ENCODE measurements around the gene RUBCN. TPM values are rescaled to one million over a fixed set of nuclear protein-coding genes. Genes with fewer than 3 reads are reported as not detected.
"Not testable (repeated sequence)": the region's sequence is repeated elsewhere in the genome, so short reads cannot be mapped to it uniquely, and the experiment has no call there.

RUBCN gene
- polyA plus RNA-seq, 1 donor = 10.5 TPM

GRCh38 chr3:197686899-197687298 lies 49.8 kb downstream of the RUBCN start:
- DNase-seq (ENCODE audit: low read depth) = no peak

- no peak for DNase-seq (ENCODE audit: low read depth)
These were observed 51.2 kb downstream of the RUBCN start for GRCh38 chr3:197685546-197685945.

- no peak for DNase-seq (ENCODE audit: low read depth)
These were observed 53.5 kb downstream of the RUBCN start for GRCh38 chr3:197683191-197683590.

GRCh38 chr3:197682713-197683112 lies 54.0 kb downstream of the RUBCN start:
- DNase-seq (ENCODE audit: low read depth) = no peak

- DNase-seq (ENCODE audit: low read depth) = no peak
These were observed 55.7 kb downstream of the RUBCN start for GRCh38 chr3:197680955-197681521.

- DNase-seq (ENCODE audit: low read depth) = no peak
These were observed 60.8 kb downstream of the RUBCN start for GRCh38 chr3:197675951-197676350.

- no peak for DNase-seq (ENCODE audit: low read depth)
These were observed 61.2 kb downstream of the RUBCN start for GRCh38 chr3:197675563-197675860.

- DNase-seq (ENCODE audit: low read depth) = no peak
These were observed 61.8 kb downstream of the RUBCN start for GRCh38 chr3:197674741-197675562.

GRCh38 chr3:197673170-197673569 lies 63.5 kb downstream of the RUBCN start:
- no peak for DNase-seq (ENCODE audit: low read depth)

- DNase-seq (ENCODE audit: low read depth) = no peak
These were observed 66.3 kb downstream of the RUBCN start for GRCh38 chr3:197670361-197670760.

- no peak for DNase-seq (ENCODE audit: low read depth)
These were observed 68.7 kb downstream of the RUBCN start for GRCh38 chr3:197667968-197668367.

- DNase-seq (ENCODE audit: low read depth) = not testable (repeated sequence)
These were observed 69.4 kb downstream of the RUBCN start for GRCh38 chr3:197667293-197667692.

GRCh38 chr3:197666221-197666842 lies 70.4 kb downstream of the RUBCN start:
- not testable (repeated sequence) for DNase-seq (ENCODE audit: low read depth)

GRCh38 chr3:197665549-197665948 lies 71.2 kb downstream of the RUBCN start:
- DNase-seq (ENCODE audit: low read depth) = not testable (repeated sequence)

GRCh38 chr3:197665142-197665491 lies 71.6 kb downstream of the RUBCN start:
- DNase-seq (ENCODE audit: low read depth) = not testable (repeated sequence)

GRCh38 chr3:197664414-197665141 lies 72.1 kb downstream of the RUBCN start:
- DNase-seq (ENCODE audit: low read depth) = not testable (repeated sequence)

- not testable (repeated sequence) for DNase-seq (ENCODE audit: low read depth)
These were observed 73.2 kb downstream of the RUBCN start for GRCh38 chr3:197663367-197664140.

GRCh38 chr3:197662352-197662751 lies 74.4 kb downstream of the RUBCN start:
- DNase-seq (ENCODE audit: low read depth) = not testable (repeated sequence)

- not testable (repeated sequence) for DNase-seq (ENCODE audit: low read depth)
These were observed 74.8 kb downstream of the RUBCN start for GRCh38 chr3:197661874-197662273.

- DNase-seq (ENCODE audit: low read depth) = not testable (repeated sequence)
These were observed 75.4 kb downstream of the RUBCN start for GRCh38 chr3:197661234-197661834.

- not testable (repeated sequence) for DNase-seq (ENCODE audit: low read depth)
These were observed 77.0 kb downstream of the RUBCN start for GRCh38 chr3:197659701-197660100.
